SK-N-SH (cell line): ENCODE data around the gene TRAM2. TPM values are rescaled to one million over a fixed set of nuclear protein-coding genes. Genes with fewer than 3 reads are reported as not detected.

Experiments used
- CTCF ChIA-PET: fragments of 300-600, 350-600 bp; formaldehyde crosslinking; extraction: SDS; loops from one replicate; lab custom pipeline; 2021; lab: Yijun Ruan, JAX
- POLR2A ChIA-PET: fragments of 350-600 bp; sonication (Branson Sonifier 250); formaldehyde crosslinking; extraction: SDS; loops from one replicate; lab custom pipeline; 2020; ENCODE audit warnings: antibody characterized with exemption, inconsistent platforms; lab: Yijun Ruan, JAX
- DNase-seq: peaks from one replicate; pipeline ENCODE4 v3.0.0; 2012
- H2AFZ ChIP-seq: fragments of 200-600 bp; sonication (generic); 2 replicates; pipeline ENCODE4 v1.8.1; 2016; ENCODE audit warnings: antibody characterized with exemption, mild to moderate bottlenecking, low read depth
- H3F3A ChIP-seq: fragments of 200-600 bp; sonication (generic); replicated peaks from 2 replicates; pipeline ENCODE3; 2016; ENCODE audit warnings: antibody characterized with exemption, mild to moderate bottlenecking; ENCODE audit not compliant: insufficient read depth
- H3K27ac ChIP-seq, 2 experiments: fragments of 200-500 bp in 1 of 2; fragments of 200-600 bp in 1 of 2; sonication (Bioruptor generic) in 1 of 2; sonication (generic), shearing (Covaris generic) in 1 of 2; 2 replicates each; pipeline versions ENCODE4 v1.5.1 to v1.6.1; 2014 to 2016; ENCODE audit warnings: low read depth in 2 of 2, inconsistent platforms in 1 of 2, low read length in 1 of 2, mild to moderate bottlenecking in 1 of 2, mixed read lengths in 1 of 2
- H3K27me3 ChIP-seq: fragments of 200-600 bp; sonication (generic), shearing (Covaris generic); 2 replicates; pipeline ENCODE4 v1.6.1; 2016; ENCODE audit warnings: mixed run types; ENCODE audit not compliant: insufficient read depth
- H3K36me3 ChIP-seq, 2 experiments: fragments of 200-500 bp in 1 of 2; fragments of 200-600 bp in 1 of 2; sonication (Bioruptor generic) in 1 of 2; sonication (generic) in 1 of 2; replicated peaks in 1 of 2; 2 replicates each; pipeline versions ENCODE3 to v1.5.1; 2014 to 2016; ENCODE audit warnings: low read length in 1 of 2, mild to moderate bottlenecking in 1 of 2; ENCODE audit not compliant: insufficient read depth in 2 of 2, control insufficient read depth in 1 of 2
- H3K4me1 ChIP-seq, 2 experiments: fragments of 200-500 bp in 1 of 2; fragments of 200-600 bp in 1 of 2; sonication (Bioruptor generic) in 1 of 2; sonication (generic), shearing (Covaris generic) in 1 of 2; 2 replicates each; pipeline versions ENCODE4 v1.5.1 to v1.6.1; 2014 to 2016; ENCODE audit warnings: low read depth in 1 of 2, low read length in 1 of 2, mixed run types in 1 of 2; ENCODE audit not compliant: insufficient read depth in 2 of 2, control insufficient read depth in 1 of 2
- H3K4me2 ChIP-seq: fragments of 200-600 bp; sonication (generic), shearing (Covaris generic); 2 replicates; pipeline ENCODE4 v1.6.1; 2017; ENCODE audit warnings: mixed run types
- H3K4me3 ChIP-seq, 2 experiments: fragments of 200-500 bp in 1 of 2; fragments of 200-600 bp in 1 of 2; sonication (Bioruptor generic) in 1 of 2; sonication (generic), shearing (Covaris generic) in 1 of 2; 2 replicates each; pipeline versions ENCODE4 v1.5.1 to v1.8.1; 2014 to 2016; ENCODE audit warnings: low read depth in 2 of 2, inconsistent platforms in 1 of 2, low read length in 1 of 2, mild to moderate bottlenecking in 1 of 2, mixed read lengths in 1 of 2, moderate library complexity in 1 of 2
- H3K79me2 ChIP-seq: fragments of 200-600 bp; sonication (generic); 2 replicates; pipeline ENCODE4 v1.8.1; 2017; ENCODE audit warnings: mild to moderate bottlenecking; ENCODE audit not compliant: insufficient read depth
- H3K9ac ChIP-seq: fragments of 200-600 bp; sonication (generic); 2 replicates; pipeline ENCODE4 v1.6.1; 2017; ENCODE audit warnings: mixed run types
- H3K9me2 ChIP-seq: fragments of 200-600 bp; sonication (generic); 2 replicates; pipeline ENCODE4 v1.6.1; 2017; ENCODE audit warnings: mixed run types
- H3K9me3 ChIP-seq: fragments of 200-600 bp; sonication (generic); 2 replicates; pipeline ENCODE4 v1.6.1; 2017; ENCODE audit warnings: mixed run types, mild to moderate bottlenecking, moderate library complexity
- H4K20me1 ChIP-seq: fragments of 200-600 bp; sonication (generic); 2 replicates; pipeline ENCODE4 v1.6.1; 2017; ENCODE audit warnings: mild to moderate bottlenecking, mixed run types; ENCODE audit not compliant: insufficient read depth
- CHD2 ChIP-seq: fragments of 150-350 bp; IDR thresholded peaks from 2 replicates; pipeline ENCODE4 v1.6.1; 2018; ENCODE audit warnings: low read length; ENCODE audit not compliant: partially characterized antibody
- EP300 ChIP-seq, 2 experiments: IDR thresholded peaks; 2 replicates each; pipeline versions ENCODE4 v1.4.0 to v1.6.1; 2012; ENCODE audit warnings: borderline replicate concordance in 1 of 2, low read depth in 1 of 2, low read length in 1 of 2
- FOSL2 ChIP-seq: IDR thresholded peaks from 2 replicates; pipeline ENCODE4 v1.4.0; 2012; ENCODE audit warnings: low read depth, mild to moderate bottlenecking, moderate library complexity, borderline replicate concordance
- GABPA ChIP-seq: IDR thresholded peaks from 2 replicates; pipeline ENCODE4 v1.4.0; 2012; ENCODE audit warnings: low read depth, mild to moderate bottlenecking
- GATA2 ChIP-seq: sonication (generic); formaldehyde crosslinking; IDR thresholded peaks from 2 replicates; pipeline ENCODE4 v1.5.0; 2020; ENCODE audit warnings: mild to moderate bottlenecking, missing genetic modification reagents
- JUND ChIP-seq: IDR thresholded peaks from 2 replicates; pipeline ENCODE4 v1.4.0; 2012
- NFIC ChIP-seq: IDR thresholded peaks from 2 replicates; pipeline ENCODE4 v1.4.0; 2012; ENCODE audit warnings: borderline replicate concordance
- PBX3 ChIP-seq: IDR thresholded peaks from 2 replicates; pipeline ENCODE4; 2012
- RFX5 ChIP-seq: IDR thresholded peaks from 2 replicates; pipeline ENCODE4 v1.6.1; 2012; ENCODE audit warnings: mild to moderate bottlenecking, improper control_type of control experiment, low read length
- RXRA ChIP-seq: IDR thresholded peaks from 2 replicates; pipeline ENCODE4 v1.4.0; 2012; ENCODE audit warnings: low read depth, mild to moderate bottlenecking, borderline replicate concordance
- TCF12 ChIP-seq: IDR thresholded peaks from 2 replicates; pipeline ENCODE4 v1.4.0; 2012
- TEAD4 ChIP-seq: IDR thresholded peaks from 2 replicates; pipeline ENCODE4 v1.4.0; 2012; ENCODE audit warnings: mild to moderate bottlenecking, borderline replicate concordance; ENCODE audit not compliant: insufficient read depth
- WGBS: methylation state at CpG from one replicate; pipeline ENCODE4 v1.1.6; 2017; ENCODE audit warnings: low lambda C conversion rate; 5-methylcytosine and 5-hydroxymethylcytosine counted together
- polyA plus RNA-seq, 3 experiments: library from polyadenylated mRNA; depleted of rRNA; stranded (reverse); fragments of >200 nt; gene quantifications; 2 replicates each; pipeline ENCODE4 v1.2.3, GENCODE V29; 2012
- TF ChIP-seq, protein P1 (sequence below): IDR thresholded peaks from 2 replicates; pipeline ENCODE4 v1.4.0; 2012; ENCODE audit warnings: low read depth, borderline replicate concordance
- TF ChIP-seq, protein P2 (sequence below): IDR thresholded peaks from 2 replicates; pipeline ENCODE4 v1.4.0; 2012; ENCODE audit warnings: low read depth
- TF ChIP-seq, protein P3 (sequence below): fragments of 150-350 bp; IDR thresholded peaks from 2 replicates; pipeline ENCODE4 v1.6.1; 2016; ENCODE audit warnings: mild to moderate bottlenecking, low read depth, low read length

The TRAM2 gene
- polyA plus RNA-seq, 1 of the 3 experiments (the other 2 are of a cell fraction), result 26.4 TPM

GRCh38 chr6:52522151-52522626 lies 54.7 kb downstream of the TRAM2 start:
- WGBS, result 53% methylated on average over 7 of the region's 7 CpGs
- CTCF ChIA-PET, result interaction anchor here (1.0 to 2.5 kb wide), 3 partner anchors 13 to 55 kb away, joined by 3 to 12 read pairs (median 3); partner anchors contain the start of gene TRAM2
- POLR2A ChIA-PET, result interaction anchor here (0.7 kb wide), 1 partner anchor 88 kb away, joined by 3 read pairs; no protein-coding TSS in a partner anchor
- Histone ChIP-seq H3K4me3 (no peak overlapping the region), H3K27ac (peak overlapping the region; percentile 68 to 76), H2AFZ (no peak overlapping the region), H3K79me2 (peaks cover 78% of the 10 kb centered on the region), H4K20me1 (no peaks in the 10 kb centered on the region), H3K4me1 (peaks cover 41 to 50% of the 10 kb centered on the region in 2 experiments), H3F3A (peaks cover 36% of the 10 kb centered on the region), H3K9me2 (no peaks in the 10 kb centered on the region), H3K4me2 (peak overlapping the region; percentile 35), H3K9me3 (no peaks in the 10 kb centered on the region), H3K36me3 (peaks cover 7 to 12% of the 10 kb centered on the region in 2 experiments), H3K27me3 (no peaks in the 10 kb centered on the region), H3K9ac (no peak overlapping the region; the same call in 1 of the 2 replicates)
- DNase-seq, result peak; percentile 39
- TF ChIP-seq, protein P1, sequence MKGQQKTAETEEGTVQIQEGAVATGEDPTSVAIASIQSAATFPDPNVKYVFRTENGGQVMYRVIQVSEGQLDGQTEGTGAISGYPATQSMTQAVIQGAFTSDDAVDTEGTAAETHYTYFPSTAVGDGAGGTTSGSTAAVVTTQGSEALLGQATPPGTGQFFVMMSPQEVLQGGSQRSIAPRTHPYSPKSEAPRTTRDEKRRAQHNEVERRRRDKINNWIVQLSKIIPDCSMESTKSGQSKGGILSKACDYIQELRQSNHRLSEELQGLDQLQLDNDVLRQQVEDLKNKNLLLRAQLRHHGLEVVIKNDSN, result no peak
- 0 out of 2 replicates have a peak, but pooled peaks have one; percentile 11 for TF ChIP-seq FOSL2
- no peak for TF ChIP-seq CHD2
- TF ChIP-seq RFX5, result no peak
- no peak for TF ChIP-seq TEAD4
- TF ChIP-seq GABPA, result no peak
- TF ChIP-seq TCF12, result peak; percentile 49
- no peak; the same call in 1 of the 2 replicates for TF ChIP-seq JUND
- TF ChIP-seq GATA2, result peak; percentile 32; the same call in 1 of the 2 replicates
- TF ChIP-seq, protein P2, sequence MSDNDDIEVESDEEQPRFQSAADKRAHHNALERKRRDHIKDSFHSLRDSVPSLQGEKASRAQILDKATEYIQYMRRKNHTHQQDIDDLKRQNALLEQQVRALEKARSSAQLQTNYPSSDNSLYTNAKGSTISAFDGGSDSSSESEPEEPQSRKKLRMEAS, result 0 out of 2 replicates have a peak, but pooled peaks have one; percentile 7
- TF ChIP-seq EP300 (IDR thresholded peaks at IDR 0.05; ENCODE audit: borderline replicate concordance in 1 of 2, low read depth in 1 of 2, low read length in 1 of 2), result 0 out of 4 replicates have a peak, but pooled peaks of 1 of the 2 experiments have one; percentile 8
- peak; percentile 9; the same call in 1 of the 2 replicates for TF ChIP-seq RXRA
- TF ChIP-seq, protein P3, sequence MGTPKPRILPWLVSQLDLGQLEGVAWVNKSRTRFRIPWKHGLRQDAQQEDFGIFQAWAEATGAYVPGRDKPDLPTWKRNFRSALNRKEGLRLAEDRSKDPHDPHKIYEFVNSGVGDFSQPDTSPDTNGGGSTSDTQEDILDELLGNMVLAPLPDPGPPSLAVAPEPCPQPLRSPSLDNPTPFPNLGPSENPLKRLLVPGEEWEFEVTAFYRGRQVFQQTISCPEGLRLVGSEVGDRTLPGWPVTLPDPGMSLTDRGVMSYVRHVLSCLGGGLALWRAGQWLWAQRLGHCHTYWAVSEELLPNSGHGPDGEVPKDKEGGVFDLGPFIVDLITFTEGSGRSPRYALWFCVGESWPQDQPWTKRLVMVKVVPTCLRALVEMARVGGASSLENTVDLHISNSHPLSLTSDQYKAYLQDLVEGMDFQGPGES, result no peak
- no peak for TF ChIP-seq PBX3
- TF ChIP-seq NFIC, result peak; percentile 77
